Brain microvascular endothelial cell (primary cell): Measurements from ENCODE around the gene AP3B1.

Source experiments
- DNase-seq: peaks from one replicate; pipeline ENCODE4 v3.0.0-alpha.2; 2020
- H3K27ac ChIP-seq: fragments of 250-450 bp; sonication (Bioruptor Pico); 2 replicates; pipeline ENCODE4 v1.5.1; 2020; ENCODE audit warnings: mild to moderate bottlenecking, moderate library complexity
- H3K27me3 ChIP-seq: fragments of 250-450 bp; sonication (Bioruptor Pico); replicated peaks from 2 replicates; pipeline ENCODE4 v1.5.1; 2020; ENCODE audit warnings: mild to moderate bottlenecking
- H3K36me3 ChIP-seq: fragments of 250-450 bp; sonication (Bioruptor Pico); replicated peaks from 2 replicates; pipeline ENCODE4 v1.5.1; 2020; ENCODE audit warnings: mild to moderate bottlenecking
- H3K4me3 ChIP-seq: 2 replicates; pipeline ENCODE4 v1.5.1; 2011; ENCODE audit warnings: low read depth, mild to moderate bottlenecking, control low read depth, low read length, moderate library complexity
- CTCF ChIP-seq: IDR thresholded peaks from 2 replicates; pipeline ENCODE4 v1.5.1; 2011; ENCODE audit warnings: low read depth, mild to moderate bottlenecking, moderate library complexity, low read length, control low read depth, inconsistent platforms; ENCODE audit errors: missing control alignments
- in situ Hi-C: cut with HindIII; loops from 2 replicates; pipeline ENCODE4 v1.10.0; 2017; ENCODE audit warnings: low sequenced_read_pairs, low pct_ligation_motif_present

The AP3B1 gene

GRCh38 chr5:78271766-78272165 lies 22.7 kb downstream of the AP3B1 start:
- Histone ChIP-seq H3K27me3 (no peaks in the 10 kb centered on the region), H3K4me3 (no peak overlapping the region), H3K36me3 (no peaks in the 10 kb centered on the region), H3K27ac (no peak overlapping the region)
- no peak for DNase-seq
- no peak for TF ChIP-seq CTCF
- in situ Hi-C loops = no loop called here

GRCh38 chr5:78269088-78269703 lies 25.3 kb downstream of the AP3B1 start:
- in situ Hi-C loops = no loop called here
- no peak for TF ChIP-seq CTCF
- no peak overlapping the region for H3K27ac ChIP-seq
- H3K27me3 ChIP-seq = no peaks in the 10 kb centered on the region
- peaks cover 8% of the 10 kb centered on the region for H3K36me3 ChIP-seq
- DNase-seq = no peak
- no peak overlapping the region for H3K4me3 ChIP-seq

- TF ChIP-seq CTCF = no peak
- in situ Hi-C loops = no loop called here
- no peak overlapping the region for H3K27ac ChIP-seq
- no peaks in the 10 kb centered on the region for H3K27me3 ChIP-seq
- H3K4me3 ChIP-seq = no peak overlapping the region
- no peak for DNase-seq
- H3K36me3 ChIP-seq = peaks cover 8% of the 10 kb centered on the region
Observed at GRCh38 chr5:78268356-78268755, 26.1 kb downstream of the AP3B1 start.

- TF ChIP-seq CTCF = no peak
Observed at GRCh38 chr5:78265163-78265562, 29.3 kb downstream of the AP3B1 start.

GRCh38 chr5:78264600-78264999 lies 29.9 kb downstream of the AP3B1 start:
- Histone ChIP-seq H3K27ac (no peak overlapping the region), H3K27me3 (no peaks in the 10 kb centered on the region)

More at GRCh38 chr5:78265163-78265562, 29.3 kb downstream of the AP3B1 start:
- in situ Hi-C loops = no loop called here
- Histone ChIP-seq H3K27ac (no peak overlapping the region), H3K4me3 (no peak overlapping the region), H3K27me3 (no peaks in the 10 kb centered on the region), H3K36me3 (peaks cover 10% of the 10 kb centered on the region)
- DNase-seq = no peak

More at GRCh38 chr5:78264600-78264999, 29.9 kb downstream of the AP3B1 start:
- no peak for DNase-seq
- Histone ChIP-seq H3K4me3 (no peak overlapping the region), H3K36me3 (peaks cover 10% of the 10 kb centered on the region)
- TF ChIP-seq CTCF = no peak
- in situ Hi-C loops = no loop called here
